A673 (cell line): Measurements from ENCODE around the gene TAF1C. TPM values are rescaled to one million over a fixed set of nuclear protein-coding genes. Genes with fewer than 3 reads are reported as not detected.

Experiments
- BruUV-seq: library from RNA; stranded (reverse); fragments of 400-500 nt; replicated peaks from 2 replicates; lab custom pipeline; 2021; lab: Mats Ljungman, UMichigan
- CTCF ChIA-PET: fragments of 300-600 bp; sonication (Branson Sonifier 250); formaldehyde crosslinking; loops from one replicate; lab custom pipeline; 2022; ENCODE audit warnings: antibody characterized with exemption; lab: Charles Lee
- POLR2A ChIA-PET: fragments of 300-600 bp; sonication (Branson Sonifier 250); formaldehyde crosslinking; loops from one replicate; lab custom pipeline; 2022; ENCODE audit warnings: antibody characterized with exemption; ENCODE audit not compliant: low non-redundant PET; lab: Charles Lee
- DNase-seq: peaks from one replicate; pipeline ENCODE4 v3.0.0-alpha.2; 2015; ENCODE audit warnings: low spot score
- H3K27ac ChIP-seq: fragments of 200-600 bp; sonication (generic); 2 replicates; pipeline ENCODE4 v1.5.1; 2016; ENCODE audit warnings: mixed run types, low read depth, mild to moderate bottlenecking, mixed read lengths, antibody characterized with exemption, low read length; ENCODE audit not compliant: poor library complexity, severe bottlenecking
- H3K27me3 ChIP-seq: fragments of 200-600 bp; sonication (generic); replicated peaks from 2 replicates; pipeline ENCODE4 v1.6.1; 2017; ENCODE audit warnings: mixed run types, low read depth, mild to moderate bottlenecking, mixed read lengths, antibody characterized with exemption, low read length; ENCODE audit not compliant: insufficient read depth, poor library complexity
- H3K36me3 ChIP-seq: fragments of 200-600 bp; sonication (generic); 2 replicates; pipeline ENCODE4 v1.6.1; 2016; ENCODE audit warnings: mixed run types, mild to moderate bottlenecking, mixed read lengths, antibody characterized with exemption, low read length; ENCODE audit not compliant: insufficient read depth, poor library complexity, severe bottlenecking
- H3K4me1 ChIP-seq: fragments of 200-600 bp; sonication (generic); 2 replicates; pipeline ENCODE4 v1.6.1; 2017; ENCODE audit warnings: mixed run types, mild to moderate bottlenecking, mixed read lengths, antibody characterized with exemption, low read length; ENCODE audit not compliant: insufficient read depth, poor library complexity, severe bottlenecking
- H3K4me3 ChIP-seq: fragments of 200-600 bp; sonication (generic); 2 replicates; pipeline ENCODE4 v1.5.1; 2016; ENCODE audit warnings: low read depth, mixed run types, mild to moderate bottlenecking, mixed read lengths, low read length; ENCODE audit not compliant: poor library complexity, severe bottlenecking
- H3K9me3 ChIP-seq: fragments of 200-600 bp; sonication (generic); 2 replicates; pipeline ENCODE4 v1.6.1; 2016; ENCODE audit warnings: mixed run types, low read depth, mild to moderate bottlenecking, mixed read lengths, antibody characterized with exemption, low read length; ENCODE audit not compliant: poor library complexity, severe bottlenecking
- EZH2 ChIP-seq: fragments of 200-600 bp; sonication (generic); IDR thresholded peaks from 2 replicates; pipeline ENCODE4 v1.6.1; 2017; ENCODE audit warnings: borderline replicate concordance, low read depth, mild to moderate bottlenecking, mixed read lengths, antibody characterized with exemption, low read length; ENCODE audit not compliant: poor library complexity, severe bottlenecking
- intact Hi-C: fragments of 100-400 bp; cut with micrococcal nuclease; formaldehyde crosslinking; loops from one replicate; pipeline ENCODE4 v1.10.0; 2022; ENCODE audit not compliant: unreplicated experiment
- total RNA-seq: library from RNA; stranded (reverse); gene quantifications from 2 replicates; pipeline ENCODE4 v1.2.3, GENCODE V29; 2021
- TF ChIP-seq, protein P1 (sequence below): fragments of 300-800, 200-600 bp; sonication (generic); conservative IDR thresholded peaks from 2 replicates; pipeline ENCODE4 v1.5.1; 2017; ENCODE audit warnings: low read depth, mild to moderate bottlenecking, antibody characterized with exemption, low read length, moderate library complexity, mixed read lengths

TAF1C gene
- total RNA-seq, 1 experiment from 2014 or later: 58.4 TPM

DNA sequence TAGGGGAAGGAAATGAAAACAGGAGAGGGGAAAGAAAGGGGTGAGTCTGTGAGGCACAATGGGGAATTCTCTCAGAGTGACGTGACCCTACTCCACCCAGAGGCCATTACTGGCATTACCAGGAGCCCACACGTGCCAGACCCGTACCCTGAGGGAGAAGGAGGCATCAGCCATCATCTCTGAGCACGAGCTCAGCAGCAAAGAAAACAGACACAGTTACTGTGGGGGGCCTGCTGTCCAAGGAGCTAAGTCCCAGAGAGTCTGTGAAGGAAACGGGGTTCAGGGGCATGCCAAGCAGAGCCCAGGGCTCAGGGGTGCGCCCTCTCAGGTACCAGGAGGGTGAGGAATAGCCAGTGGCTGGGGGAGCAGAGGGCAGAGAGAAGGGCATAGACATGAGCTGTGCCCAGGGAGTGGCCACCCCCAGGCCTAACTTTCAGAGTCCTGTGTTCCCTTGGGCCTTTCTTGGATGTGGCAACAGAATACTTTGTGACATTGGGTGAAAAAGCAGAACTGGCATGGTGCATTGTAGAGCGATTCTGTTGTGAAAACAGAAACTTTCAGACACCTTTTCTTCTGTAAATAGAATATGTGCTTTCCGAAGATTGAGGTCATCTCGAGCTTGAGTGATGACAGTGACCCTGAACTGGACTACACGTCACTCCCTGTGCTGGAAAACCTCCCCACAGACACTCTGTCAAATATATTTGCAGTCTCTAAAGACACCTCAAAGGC is 11.3 kb downstream of the TAF1C start:
- intact Hi-C loops: loop anchor here (5.0 kb wide), 1 partner anchor 88 kb away; no protein-coding TSS in a partner anchor
- TF ChIP-seq, protein P1, sequence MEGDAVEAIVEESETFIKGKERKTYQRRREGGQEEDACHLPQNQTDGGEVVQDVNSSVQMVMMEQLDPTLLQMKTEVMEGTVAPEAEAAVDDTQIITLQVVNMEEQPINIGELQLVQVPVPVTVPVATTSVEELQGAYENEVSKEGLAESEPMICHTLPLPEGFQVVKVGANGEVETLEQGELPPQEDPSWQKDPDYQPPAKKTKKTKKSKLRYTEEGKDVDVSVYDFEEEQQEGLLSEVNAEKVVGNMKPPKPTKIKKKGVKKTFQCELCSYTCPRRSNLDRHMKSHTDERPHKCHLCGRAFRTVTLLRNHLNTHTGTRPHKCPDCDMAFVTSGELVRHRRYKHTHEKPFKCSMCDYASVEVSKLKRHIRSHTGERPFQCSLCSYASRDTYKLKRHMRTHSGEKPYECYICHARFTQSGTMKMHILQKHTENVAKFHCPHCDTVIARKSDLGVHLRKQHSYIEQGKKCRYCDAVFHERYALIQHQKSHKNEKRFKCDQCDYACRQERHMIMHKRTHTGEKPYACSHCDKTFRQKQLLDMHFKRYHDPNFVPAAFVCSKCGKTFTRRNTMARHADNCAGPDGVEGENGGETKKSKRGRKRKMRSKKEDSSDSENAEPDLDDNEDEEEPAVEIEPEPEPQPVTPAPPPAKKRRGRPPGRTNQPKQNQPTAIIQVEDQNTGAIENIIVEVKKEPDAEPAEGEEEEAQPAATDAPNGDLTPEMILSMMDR: peak; percentile 76
- TF ChIP-seq EZH2: no peak
- no peaks in the 10 kb centered on the region for H3K4me1 ChIP-seq
- H3K27ac ChIP-seq: no peak overlapping the region
- ChIA-PET POLR2A (no interaction called here), CTCF (interaction anchor here (1.0 kb wide), 1 partner anchor 91 kb away, joined by 5 read pairs; no protein-coding TSS in a partner anchor)
- H3K4me3 ChIP-seq: no peak overlapping the region
- BruUV-seq: no TSS peak
- H3K27me3 ChIP-seq: no peaks in the 10 kb centered on the region
- H3K9me3 ChIP-seq: no peaks in the 10 kb centered on the region
- peaks cover 9% of the 10 kb centered on the region for H3K36me3 ChIP-seq
- DNase-seq: peak; percentile 77

DNA sequence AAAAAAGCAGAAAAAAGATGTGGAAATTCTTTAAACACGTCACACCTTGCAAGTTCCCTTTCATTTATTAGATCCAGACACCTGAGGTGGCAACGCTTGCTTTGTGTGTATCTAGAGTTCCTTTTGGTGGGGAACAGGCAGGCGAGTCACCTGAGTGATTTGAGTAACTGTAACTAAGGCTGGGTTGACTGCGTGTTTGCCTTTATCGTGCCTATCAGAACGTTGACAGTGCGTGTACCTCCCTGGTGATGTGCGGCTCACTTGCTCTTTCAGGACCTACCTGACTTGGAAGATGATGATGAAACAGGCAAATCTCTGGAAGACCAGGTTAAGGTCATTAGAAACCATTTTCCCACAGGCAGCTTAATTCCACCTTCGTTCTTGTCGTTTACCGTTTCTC is 12.5 kb downstream of the TAF1C start:
- Histone ChIP-seq H3K4me1 (no peaks in the 10 kb centered on the region), H3K9me3 (no peaks in the 10 kb centered on the region), H3K4me3 (no peak overlapping the region), H3K27ac (no peak overlapping the region), H3K27me3 (no peaks in the 10 kb centered on the region), H3K36me3 (peaks cover 3% of the 10 kb centered on the region)
- POLR2A ChIA-PET: no interaction called here
- no peak for TF ChIP-seq EZH2
- TF ChIP-seq, protein P1: no peak
- CTCF ChIA-PET: no interaction called here
- BruUV-seq: no TSS peak
- no peak for DNase-seq
- intact Hi-C loops: no loop called here

- BruUV-seq: no TSS peak
- intact Hi-C loops: no loop called here
- POLR2A ChIA-PET: no interaction called here
- H3K36me3 ChIP-seq: no peaks in the 10 kb centered on the region
- DNase-seq: no peak
- no peaks in the 10 kb centered on the region for H3K4me1 ChIP-seq
- TF ChIP-seq EZH2: no peak
- TF ChIP-seq, protein P1: no peak
- no peak overlapping the region for H3K4me3 ChIP-seq
- CTCF ChIA-PET: no interaction called here
- H3K27ac ChIP-seq: no peak overlapping the region
- peaks cover 7% of the 10 kb centered on the region for H3K27me3 ChIP-seq
- no peaks in the 10 kb centered on the region for H3K9me3 ChIP-seq
Observed at GRCh38 chr16:84169765-84170310, 17.0 kb downstream of the TAF1C start.
